Fibroblast of lung (primary cell): ENCODE results near the gene CCT5.

Source experiments
- EZH2 ChIP-seq: IDR thresholded peaks from 2 replicates; pipeline ENCODE4 v1.5.1; 2012; ENCODE audit warnings: low read length, control low read depth, mild to moderate bottlenecking; ENCODE audit errors: missing control alignments
- TF ChIP-seq, protein P1 (sequence below), 2 donors: IDR thresholded peaks in 1 of 2; conservative IDR thresholded peaks in 1 of 2; 1 replicate in 1 of 2; 2 replicates in 1 of 2; pipeline ENCODE4 v1.5.1; 2011 to 2012; ENCODE audit warnings: low read length in 2 of 2, control low read depth in 1 of 2, inconsistent platforms in 1 of 2, low read depth in 1 of 2, mild to moderate bottlenecking in 1 of 2

DNA sequence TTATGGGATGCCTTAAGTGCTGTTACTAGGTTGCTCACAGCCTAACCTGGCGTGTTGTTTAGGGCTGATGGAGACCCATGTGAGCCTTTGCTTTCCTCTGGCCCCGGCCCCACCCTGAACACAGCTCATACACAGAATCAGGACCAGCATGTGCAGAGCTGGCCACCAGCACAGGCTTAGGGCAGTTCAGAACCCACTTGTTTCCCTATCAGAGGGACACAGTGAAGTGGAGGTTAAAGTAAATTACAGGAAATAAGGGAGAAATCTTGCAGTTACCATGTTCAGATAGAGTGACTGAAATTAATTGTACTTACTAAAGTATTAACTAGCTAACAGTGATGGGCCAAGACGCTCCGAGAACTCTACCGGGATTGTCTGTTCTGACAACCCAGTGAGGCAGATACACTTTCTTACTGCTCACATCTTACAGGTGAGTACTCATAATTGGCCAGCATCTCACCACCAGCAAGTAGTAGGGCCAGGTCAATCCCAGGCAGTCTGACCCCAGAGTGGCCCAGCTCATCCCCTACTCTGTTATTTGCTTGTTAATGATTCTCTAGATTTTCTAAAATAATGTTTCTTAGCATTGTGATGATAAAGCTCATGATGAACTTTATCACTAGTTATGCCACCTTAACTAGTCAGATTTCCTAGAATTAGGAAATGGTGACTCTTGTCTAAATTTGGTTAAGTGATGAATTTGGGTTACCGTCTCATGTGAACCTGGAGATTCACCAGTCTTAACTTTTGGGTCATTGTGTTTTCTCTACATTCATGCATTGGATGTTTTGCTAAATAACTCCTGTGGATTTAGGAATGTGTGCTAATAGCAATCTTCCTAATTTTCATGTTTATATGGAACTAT is 15.4 kb downstream of the CCT5 start:
- TF ChIP-seq, protein P1, sequence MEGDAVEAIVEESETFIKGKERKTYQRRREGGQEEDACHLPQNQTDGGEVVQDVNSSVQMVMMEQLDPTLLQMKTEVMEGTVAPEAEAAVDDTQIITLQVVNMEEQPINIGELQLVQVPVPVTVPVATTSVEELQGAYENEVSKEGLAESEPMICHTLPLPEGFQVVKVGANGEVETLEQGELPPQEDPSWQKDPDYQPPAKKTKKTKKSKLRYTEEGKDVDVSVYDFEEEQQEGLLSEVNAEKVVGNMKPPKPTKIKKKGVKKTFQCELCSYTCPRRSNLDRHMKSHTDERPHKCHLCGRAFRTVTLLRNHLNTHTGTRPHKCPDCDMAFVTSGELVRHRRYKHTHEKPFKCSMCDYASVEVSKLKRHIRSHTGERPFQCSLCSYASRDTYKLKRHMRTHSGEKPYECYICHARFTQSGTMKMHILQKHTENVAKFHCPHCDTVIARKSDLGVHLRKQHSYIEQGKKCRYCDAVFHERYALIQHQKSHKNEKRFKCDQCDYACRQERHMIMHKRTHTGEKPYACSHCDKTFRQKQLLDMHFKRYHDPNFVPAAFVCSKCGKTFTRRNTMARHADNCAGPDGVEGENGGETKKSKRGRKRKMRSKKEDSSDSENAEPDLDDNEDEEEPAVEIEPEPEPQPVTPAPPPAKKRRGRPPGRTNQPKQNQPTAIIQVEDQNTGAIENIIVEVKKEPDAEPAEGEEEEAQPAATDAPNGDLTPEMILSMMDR (conservative IDR thresholded peaks at IDR 0.05 in 1 of 2, IDR thresholded peaks at IDR 0.05 in 1 of 2; ENCODE audit: low read depth in 1 of 2, low read length in 2 of 2), result no peak
- no peak for TF ChIP-seq EZH2
